ENCODE data around the gene BCL11A.

DNA sequence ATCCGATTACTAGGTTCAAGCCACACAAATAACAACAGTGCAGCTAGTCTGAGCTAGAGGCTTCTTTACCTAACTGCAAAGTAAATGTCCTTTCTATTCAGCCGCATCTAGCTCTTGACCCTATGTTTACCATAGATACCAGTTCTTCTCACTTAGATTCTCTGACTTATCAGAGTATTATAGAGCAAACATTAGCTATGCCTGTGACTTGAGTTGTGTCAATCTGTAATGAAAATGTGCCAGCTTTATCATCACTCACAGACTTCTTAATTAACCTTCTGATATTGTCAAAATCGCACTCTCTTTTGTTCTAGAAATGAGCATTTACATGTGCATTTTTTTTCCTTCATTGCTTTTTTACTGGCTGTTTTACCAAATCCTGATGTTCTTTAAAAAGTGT lies 79.9 kb downstream of the BCL11A start:
- TF ChIP-seq, protein P1, sequence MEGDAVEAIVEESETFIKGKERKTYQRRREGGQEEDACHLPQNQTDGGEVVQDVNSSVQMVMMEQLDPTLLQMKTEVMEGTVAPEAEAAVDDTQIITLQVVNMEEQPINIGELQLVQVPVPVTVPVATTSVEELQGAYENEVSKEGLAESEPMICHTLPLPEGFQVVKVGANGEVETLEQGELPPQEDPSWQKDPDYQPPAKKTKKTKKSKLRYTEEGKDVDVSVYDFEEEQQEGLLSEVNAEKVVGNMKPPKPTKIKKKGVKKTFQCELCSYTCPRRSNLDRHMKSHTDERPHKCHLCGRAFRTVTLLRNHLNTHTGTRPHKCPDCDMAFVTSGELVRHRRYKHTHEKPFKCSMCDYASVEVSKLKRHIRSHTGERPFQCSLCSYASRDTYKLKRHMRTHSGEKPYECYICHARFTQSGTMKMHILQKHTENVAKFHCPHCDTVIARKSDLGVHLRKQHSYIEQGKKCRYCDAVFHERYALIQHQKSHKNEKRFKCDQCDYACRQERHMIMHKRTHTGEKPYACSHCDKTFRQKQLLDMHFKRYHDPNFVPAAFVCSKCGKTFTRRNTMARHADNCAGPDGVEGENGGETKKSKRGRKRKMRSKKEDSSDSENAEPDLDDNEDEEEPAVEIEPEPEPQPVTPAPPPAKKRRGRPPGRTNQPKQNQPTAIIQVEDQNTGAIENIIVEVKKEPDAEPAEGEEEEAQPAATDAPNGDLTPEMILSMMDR (IDR thresholded peaks at IDR 0.05): no peak
- no peak for TF ChIP-seq SIN3A (IDR thresholded peaks at IDR 0.05; ENCODE audit: borderline replicate concordance, insufficient read depth, low read depth, low read length)
- no peak for TF ChIP-seq POLR2AphosphoS5 (IDR thresholded peaks at IDR 0.05; ENCODE audit: low read depth, low read length)
- TF ChIP-seq, protein P2, sequence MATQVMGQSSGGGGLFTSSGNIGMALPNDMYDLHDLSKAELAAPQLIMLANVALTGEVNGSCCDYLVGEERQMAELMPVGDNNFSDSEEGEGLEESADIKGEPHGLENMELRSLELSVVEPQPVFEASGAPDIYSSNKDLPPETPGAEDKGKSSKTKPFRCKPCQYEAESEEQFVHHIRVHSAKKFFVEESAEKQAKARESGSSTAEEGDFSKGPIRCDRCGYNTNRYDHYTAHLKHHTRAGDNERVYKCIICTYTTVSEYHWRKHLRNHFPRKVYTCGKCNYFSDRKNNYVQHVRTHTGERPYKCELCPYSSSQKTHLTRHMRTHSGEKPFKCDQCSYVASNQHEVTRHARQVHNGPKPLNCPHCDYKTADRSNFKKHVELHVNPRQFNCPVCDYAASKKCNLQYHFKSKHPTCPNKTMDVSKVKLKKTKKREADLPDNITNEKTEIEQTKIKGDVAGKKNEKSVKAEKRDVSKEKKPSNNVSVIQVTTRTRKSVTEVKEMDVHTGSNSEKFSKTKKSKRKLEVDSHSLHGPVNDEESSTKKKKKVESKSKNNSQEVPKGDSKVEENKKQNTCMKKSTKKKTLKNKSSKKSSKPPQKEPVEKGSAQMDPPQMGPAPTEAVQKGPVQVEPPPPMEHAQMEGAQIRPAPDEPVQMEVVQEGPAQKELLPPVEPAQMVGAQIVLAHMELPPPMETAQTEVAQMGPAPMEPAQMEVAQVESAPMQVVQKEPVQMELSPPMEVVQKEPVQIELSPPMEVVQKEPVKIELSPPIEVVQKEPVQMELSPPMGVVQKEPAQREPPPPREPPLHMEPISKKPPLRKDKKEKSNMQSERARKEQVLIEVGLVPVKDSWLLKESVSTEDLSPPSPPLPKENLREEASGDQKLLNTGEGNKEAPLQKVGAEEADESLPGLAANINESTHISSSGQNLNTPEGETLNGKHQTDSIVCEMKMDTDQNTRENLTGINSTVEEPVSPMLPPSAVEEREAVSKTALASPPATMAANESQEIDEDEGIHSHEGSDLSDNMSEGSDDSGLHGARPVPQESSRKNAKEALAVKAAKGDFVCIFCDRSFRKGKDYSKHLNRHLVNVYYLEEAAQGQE (IDR thresholded peaks at IDR 0.05; ENCODE audit: insufficient read depth in 1 of 2, low read depth in 2 of 2, low read length in 1 of 2): no peak
- no peak for TF ChIP-seq TCF7L2 (IDR thresholded peaks at IDR 0.05; ENCODE audit: low read depth, low read length)
